GM21423 (cell line): ENCODE measurements around the gene RELN.
"Not testable (repeated sequence)": the region's sequence is repeated elsewhere in the genome, so short reads cannot be mapped to it uniquely, and the experiment has no call there.

ENCODE experiments used
- ATAC-seq: cut with Tn5 transposase; IDR thresholded peaks from one replicate; pipeline ENCODE4 v1.9.1; 2021; ENCODE audit warnings: mild to moderate bottlenecking, moderate library complexity; ENCODE audit not compliant: unreplicated experiment

Gene RELN

GRCh38 chr7:103795787-103796186, 193.7 kb downstream of the RELN start:
- no peak for ATAC-seq

GRCh38 chr7:103795107-103795506, 194.4 kb downstream of the RELN start:
- ATAC-seq: no peak

GRCh38 chr7:103794424-103794823, 195.0 kb downstream of the RELN start:
- ATAC-seq: no peak

GRCh38 chr7:103793614-103794013, 195.8 kb downstream of the RELN start:
- ATAC-seq: no peak

- ATAC-seq: no peak
Observed at GRCh38 chr7:103791894-103792293, 197.6 kb downstream of the RELN start.

- not testable (repeated sequence) for ATAC-seq
Observed at GRCh38 chr7:103787041-103787440, 202.4 kb downstream of the RELN start.

GRCh38 chr7:103784646-103785286, 204.7 kb downstream of the RELN start:
- ATAC-seq: no peak

- no peak for ATAC-seq
Observed at GRCh38 chr7:103781409-103781808, 208.0 kb downstream of the RELN start.

- not testable (repeated sequence) for ATAC-seq
Observed at GRCh38 chr7:103780561-103780960, 208.9 kb downstream of the RELN start.

- ATAC-seq: no peak
Observed at GRCh38 chr7:103777440-103777839, 212.0 kb downstream of the RELN start.

- ATAC-seq: no peak
Observed at GRCh38 chr7:103773726-103774125, 215.7 kb downstream of the RELN start.

GRCh38 chr7:103772171-103772773, 217.2 kb downstream of the RELN start:
- no peak for ATAC-seq

- no peak for ATAC-seq
Observed at GRCh38 chr7:103771294-103771693, 218.2 kb downstream of the RELN start.

- no peak for ATAC-seq
Observed at GRCh38 chr7:103766660-103767059, 222.8 kb downstream of the RELN start.

GRCh38 chr7:103765901-103766300, 223.6 kb downstream of the RELN start:
- no peak for ATAC-seq

GRCh38 chr7:103764901-103765300, 224.6 kb downstream of the RELN start:
- ATAC-seq: no peak

GRCh38 chr7:103762877-103763276, 226.6 kb downstream of the RELN start:
- no peak for ATAC-seq

GRCh38 chr7:103762065-103762760, 227.2 kb downstream of the RELN start:
- ATAC-seq: no peak

GRCh38 chr7:103752995-103753394, 236.5 kb downstream of the RELN start:
- ATAC-seq: no peak

- no peak for ATAC-seq
Observed at GRCh38 chr7:103751311-103751880, 238.1 kb downstream of the RELN start.

- no peak for ATAC-seq
Observed at GRCh38 chr7:103748680-103749079, 240.8 kb downstream of the RELN start.

GRCh38 chr7:103735377-103735776, 254.1 kb downstream of the RELN start:
- no peak for ATAC-seq
